IMR-90 (cell line): ENCODE measurements around the gene DCC. TPM values are rescaled to one million over a fixed set of nuclear protein-coding genes. Genes with fewer than 3 reads are reported as not detected.
A peak's percentile ranks its signal among the peaks of the same experiment; 100 is the strongest.

Source experiments
- ATAC-seq: fragments of 200-7000 bp; cut with Tn5 transposase; 2 replicates; pipeline ENCODE4 v1.9.1; 2020; ENCODE audit warnings: low read depth, mild to moderate bottlenecking, moderate library complexity
- BruUV-seq: library from RNA; stranded (reverse); fragments of 400-500 nt; replicated peaks from 2 replicates; lab custom pipeline; 2021; lab: Mats Ljungman, UMichigan
- CTCF ChIA-PET: fragments of 300-600 bp; formaldehyde crosslinking; extraction: SDS; loops from one replicate; lab custom pipeline; 2021; ENCODE audit warnings: antibody characterized with exemption; lab: Yijun Ruan, JAX
- POLR2A ChIA-PET: fragments of 300-600 bp; sonication (Branson Sonifier 250); formaldehyde crosslinking; loops from one replicate; lab custom pipeline; 2022; ENCODE audit warnings: antibody characterized with exemption; ENCODE audit not compliant: unreplicated experiment; lab: Charles Lee
- DNase-seq: peaks from one replicate; pipeline ENCODE4 v3.0.0; 2013
- H2AFZ ChIP-seq: replicated peaks from 2 replicates; pipeline ENCODE3; 2013; ENCODE audit warnings: low read length, mild to moderate bottlenecking; ENCODE audit not compliant: poor library complexity
- H2AK5ac ChIP-seq: 2 replicates; pipeline ENCODE4 v1.6.1; 2013; ENCODE audit warnings: low read depth, low read length, inconsistent platforms
- H2AK9ac ChIP-seq: replicated peaks from 2 replicates; pipeline ENCODE3; 2013; ENCODE audit warnings: mild to moderate bottlenecking, low read depth, low read length, moderate library complexity; ENCODE audit not compliant: poor library complexity
- H2BK120ac ChIP-seq: 2 replicates; pipeline ENCODE4 v1.6.1; 2013; ENCODE audit warnings: low read depth, low read length, inconsistent platforms
- H2BK15ac ChIP-seq: 3 replicates; pipeline ENCODE4 v1.6.1; 2013; ENCODE audit warnings: low read depth, low read length, inconsistent platforms
- H2BK20ac ChIP-seq: 2 replicates; pipeline ENCODE4 v1.6.1; 2013; ENCODE audit warnings: low read depth, mild to moderate bottlenecking, inconsistent platforms, low read length, moderate library complexity
- H2BK5ac ChIP-seq: 2 replicates; pipeline ENCODE4 v1.6.1; 2013; ENCODE audit warnings: mild to moderate bottlenecking, low read depth, low read length, inconsistent platforms; ENCODE audit not compliant: poor library complexity, severe bottlenecking
- H3K14ac ChIP-seq: replicated peaks from 2 replicates; pipeline ENCODE4 v1.6.1; 2013; ENCODE audit warnings: low read depth, low read length, inconsistent platforms
- H3K18ac ChIP-seq: 2 replicates; pipeline ENCODE4 v1.6.1; 2013; ENCODE audit warnings: low read depth, low read length, control low read depth
- H3K23ac ChIP-seq: 2 replicates; pipeline ENCODE4 v1.6.1; 2013; ENCODE audit warnings: low read depth, low read length, inconsistent platforms
- H3K27ac ChIP-seq: 2 replicates; pipeline ENCODE4 v1.5.1; 2013; ENCODE audit warnings: mild to moderate bottlenecking, control low read depth, low read length; ENCODE audit not compliant: insufficient read depth
- H3K27me3 ChIP-seq: 2 replicates; pipeline ENCODE4 v1.6.1; 2013; ENCODE audit warnings: low read length; ENCODE audit not compliant: control insufficient read depth, insufficient read depth
- H3K36me3 ChIP-seq: 2 replicates; pipeline ENCODE4 v1.6.1; 2013; ENCODE audit warnings: low read length, mixed read lengths; ENCODE audit not compliant: control insufficient read depth, insufficient read depth
- H3K4ac ChIP-seq: 2 replicates; pipeline ENCODE4 v1.6.1; 2013; ENCODE audit warnings: low read depth, low read length, inconsistent platforms
- H3K4me1 ChIP-seq: 2 replicates; pipeline ENCODE4 v1.6.1; 2013; ENCODE audit warnings: low read length, mixed read lengths; ENCODE audit not compliant: control insufficient read depth, insufficient read depth
- H3K4me2 ChIP-seq: 2 replicates; pipeline ENCODE4 v1.6.1; 2013; ENCODE audit warnings: low read depth, mild to moderate bottlenecking, control low read depth, low read length, moderate library complexity
- H3K4me3 ChIP-seq: 2 replicates; pipeline ENCODE4 v1.5.1; 2013; ENCODE audit warnings: low read depth, mild to moderate bottlenecking, control low read depth, low read length, moderate library complexity; ENCODE audit not compliant: insufficient read depth
- H3K56ac ChIP-seq: 2 replicates; pipeline ENCODE4 v1.6.1; 2013; ENCODE audit warnings: low read length, inconsistent platforms; ENCODE audit not compliant: insufficient read depth; ENCODE audit errors: extremely low read depth
- H3K79me1 ChIP-seq, 2 experiments: 2 replicates each; pipeline ENCODE4 v1.6.1; 2013; ENCODE audit warnings: low read length in 2 of 2, inconsistent platforms in 1 of 2, low read depth in 1 of 2
- H3K9ac ChIP-seq: 2 replicates; pipeline ENCODE4 v1.6.1; 2013; ENCODE audit warnings: low read depth, low read length, control low read depth
- H3K9me1 ChIP-seq: 2 replicates; pipeline ENCODE4 v1.6.1; 2013; ENCODE audit warnings: low read length, inconsistent platforms; ENCODE audit not compliant: insufficient read depth
- H3K9me3 ChIP-seq: 2 replicates; pipeline ENCODE4 v1.6.1; 2013; ENCODE audit warnings: low read length; ENCODE audit not compliant: control insufficient read depth, insufficient read depth
- H4K20me1 ChIP-seq: 2 replicates; pipeline ENCODE4 v1.6.1; 2013; ENCODE audit warnings: low read length, inconsistent platforms; ENCODE audit not compliant: insufficient read depth
- H4K5ac ChIP-seq: 2 replicates; pipeline ENCODE4 v1.6.1; 2013; ENCODE audit warnings: mild to moderate bottlenecking, low read depth, low read length, control low read depth
- H4K8ac ChIP-seq, 2 experiments: 2 replicates each; pipeline ENCODE4 v1.6.1; 2013; ENCODE audit warnings: low read depth in 2 of 2, low read length in 2 of 2, control low read depth in 1 of 2, inconsistent platforms in 1 of 2
- H4K91ac ChIP-seq: 2 replicates; pipeline ENCODE4 v1.6.1; 2013; ENCODE audit warnings: low read depth, low read length, inconsistent platforms; ENCODE audit not compliant: insufficient read depth
- CEBPB ChIP-seq: IDR thresholded peaks from 2 replicates; pipeline ENCODE4 v1.6.1; 2012; ENCODE audit warnings: low read depth, low read length, improper control_type of control experiment
- CHD1 ChIP-seq: IDR thresholded peaks from 2 replicates; pipeline ENCODE4 v1.6.1; 2012; ENCODE audit warnings: low read depth, low read length, improper control_type of control experiment
- FOS ChIP-seq: fragments of 150-350 bp; IDR thresholded peaks from 2 replicates; pipeline ENCODE4 v1.6.1; 2016; ENCODE audit warnings: low read depth, low read length
- NFE2L2 ChIP-seq: fragments of 150-350 bp; IDR thresholded peaks from 2 replicates; pipeline ENCODE4 v1.6.1; 2016; ENCODE audit warnings: low read depth, mild to moderate bottlenecking, low read length
- RAD21 ChIP-seq: IDR thresholded peaks from 2 replicates; pipeline ENCODE4 v1.6.1; 2012; ENCODE audit warnings: low read length, improper control_type of control experiment
- RFX5 ChIP-seq: IDR thresholded peaks from 2 replicates; pipeline ENCODE4 v1.8.0; 2012; ENCODE audit warnings: low read depth, mild to moderate bottlenecking, low read length, moderate library complexity
- SMC3 ChIP-seq: fragments of 150-350 bp; IDR thresholded peaks from 2 replicates; pipeline ENCODE4 v1.6.1; 2016; ENCODE audit warnings: low read depth, mild to moderate bottlenecking, antibody characterized with exemption, low read length, moderate library complexity
- WGBS, 2 experiments: methylation state at CpG; one replicate each; pipeline versions ENCODE4 v1.1.5 to v1.1.7; 2013; ENCODE audit warnings: missing lambda C conversion rate in 2 of 2; ENCODE audit not compliant: insufficient read length in 1 of 2; ENCODE audit errors: extremely low coverage in 2 of 2; 5-methylcytosine and 5-hydroxymethylcytosine counted together
- dilution Hi-C: fragments of 300-500 bp; cut with HindIII; formaldehyde crosslinking; loops from one replicate; pipeline ENCODE4 v1.14.3; 2018; ENCODE audit warnings: low sequenced_read_pairs; ENCODE audit not compliant: unreplicated experiment
- in situ Hi-C: fragments of 300-500 bp; cut with MboI; formaldehyde crosslinking; loops from 3 replicates; pipeline ENCODE4 v1.14.3; 2019; ENCODE audit warnings: low sequenced_read_pairs, inconsistent platforms, mixed read lengths
- intact Hi-C: fragments of 100-400 bp; cut with micrococcal nuclease; formaldehyde crosslinking; loops from 2 replicates; pipeline ENCODE4 v1.10.0; 2022
- polyA plus RNA-seq, 3 experiments: library from polyadenylated mRNA; depleted of rRNA; stranded (reverse); fragments of >200 nt; gene quantifications; 2 replicates each; pipeline ENCODE4 v1.2.3, GENCODE V29; 2012; ENCODE audit warnings: low replicate concordance in 1 of 3
- total RNA-seq: library from RNA; depleted of rRNA; stranded (reverse); fragments of >200 nt; gene quantifications from 2 replicates; pipeline ENCODE4 v1.2.3, GENCODE V29; 2012
- TF ChIP-seq, protein P1 (sequence below): fragments of 150-350 bp; IDR thresholded peaks from 2 replicates; pipeline ENCODE4 v1.6.1; 2017; ENCODE audit warnings: mild to moderate bottlenecking, antibody characterized with exemption, low read length, low read depth

DCC gene
- total and polyA plus RNA-seq, 2 of the 4 experiments (the other 2 are of a cell fraction), result 0.31 to 0.54 TPM

DNA sequence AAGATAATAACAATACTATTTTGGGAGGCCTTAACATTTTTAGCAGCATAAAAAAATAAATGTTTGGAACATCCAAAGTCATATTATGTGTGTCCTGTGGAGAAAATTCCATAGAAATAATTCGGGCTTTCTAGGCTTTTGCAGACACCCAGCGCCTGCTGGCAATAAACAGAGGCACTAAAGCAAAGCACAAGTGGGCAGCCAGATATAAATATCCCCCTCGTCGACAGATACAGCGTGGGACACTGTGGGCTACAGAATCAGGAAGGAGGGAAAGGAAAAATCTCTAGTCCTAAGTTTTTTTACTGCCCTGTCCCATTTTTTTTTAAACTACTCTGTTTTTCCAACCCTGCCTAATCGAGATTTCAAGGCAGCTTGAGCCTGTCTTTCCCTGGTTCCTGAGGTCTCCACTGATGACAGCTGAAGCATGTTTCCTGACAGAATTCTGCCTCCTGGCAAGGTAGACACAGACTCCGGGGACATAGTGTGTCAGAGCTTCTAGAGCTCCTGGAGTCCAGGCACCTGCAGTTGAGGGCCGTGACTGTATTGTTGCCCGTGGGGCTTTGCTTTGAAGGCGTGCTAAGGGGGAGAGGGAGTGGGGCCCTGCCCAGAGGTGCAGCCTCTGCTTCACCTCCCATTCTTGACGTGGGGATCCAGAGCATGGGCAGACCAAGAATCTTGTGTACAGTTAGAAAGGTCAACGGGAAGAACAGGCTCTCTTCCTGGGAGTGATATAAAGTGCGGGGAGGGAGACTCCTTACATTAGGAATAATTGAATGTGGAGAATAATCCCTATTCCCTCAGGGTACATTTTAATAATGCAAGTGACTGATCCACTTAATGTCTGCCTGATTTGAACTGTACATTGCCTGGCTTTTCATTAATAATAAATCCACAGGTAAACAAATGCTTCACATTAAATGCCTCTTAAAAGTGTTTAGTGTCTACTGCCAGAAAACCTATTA lies 232.3 kb downstream of the DCC start:
- Histone ChIP-seq H3K23ac (no peak overlapping the region), H3K9ac (no peak overlapping the region), H3K9me1 (no peaks in the 10 kb centered on the region), H3K56ac (no peak overlapping the region), H2BK120ac (no peak overlapping the region), H3K4me3 (no peak overlapping the region), H2BK20ac (no peak overlapping the region), H2BK5ac (no peak overlapping the region), H3K79me1 (no peaks in the 10 kb centered on the region), H4K20me1 (no peaks in the 10 kb centered on the region), H4K5ac (no peak overlapping the region), H3K27ac (no peak overlapping the region), H3K18ac (no peak overlapping the region), H3K4me2 (no peak overlapping the region), H2AK5ac (no peak overlapping the region), H3K14ac (no peak overlapping the region), H3K4me1 (no peaks in the 10 kb centered on the region), H3K27me3 (no peaks in the 10 kb centered on the region), H2AFZ (peak overlapping the region; percentile 72), H2AK9ac (no peak overlapping the region), H4K91ac (no peak overlapping the region), H2BK15ac (no peak overlapping the region), H3K9me3 (peaks cover 7% of the 10 kb centered on the region), H3K4ac (no peak overlapping the region), H4K8ac (no peak overlapping the region), H3K36me3 (no peaks in the 10 kb centered on the region)
- POLR2A ChIA-PET, result no interaction called here
- dilution Hi-C loops, result no loop called here
- BruUV-seq, result no TSS peak
- intact Hi-C loops, result no loop called here
- ATAC-seq (no peak), DNase-seq (no peak)
- 0% methylated on average over 1 of the region's 13 CpGs; no CpG with 5 or more reads in 1 of the 2 experiments for WGBS, 2 experiments
- TF ChIP-seq RAD21 (no peak), FOS (no peak), SMC3 (no peak), CEBPB (no peak), RFX5 (no peak), CHD1 (no peak), NFE2L2 (no peak)
- TF ChIP-seq, protein P1, sequence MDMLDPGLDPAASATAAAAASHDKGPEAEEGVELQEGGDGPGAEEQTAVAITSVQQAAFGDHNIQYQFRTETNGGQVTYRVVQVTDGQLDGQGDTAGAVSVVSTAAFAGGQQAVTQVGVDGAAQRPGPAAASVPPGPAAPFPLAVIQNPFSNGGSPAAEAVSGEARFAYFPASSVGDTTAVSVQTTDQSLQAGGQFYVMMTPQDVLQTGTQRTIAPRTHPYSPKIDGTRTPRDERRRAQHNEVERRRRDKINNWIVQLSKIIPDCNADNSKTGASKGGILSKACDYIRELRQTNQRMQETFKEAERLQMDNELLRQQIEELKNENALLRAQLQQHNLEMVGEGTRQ, result no peak
- CTCF ChIA-PET, result no interaction called here
- in situ Hi-C loops, result no loop called here
